ENCODE measurements around the gene WWOX.

DNA sequence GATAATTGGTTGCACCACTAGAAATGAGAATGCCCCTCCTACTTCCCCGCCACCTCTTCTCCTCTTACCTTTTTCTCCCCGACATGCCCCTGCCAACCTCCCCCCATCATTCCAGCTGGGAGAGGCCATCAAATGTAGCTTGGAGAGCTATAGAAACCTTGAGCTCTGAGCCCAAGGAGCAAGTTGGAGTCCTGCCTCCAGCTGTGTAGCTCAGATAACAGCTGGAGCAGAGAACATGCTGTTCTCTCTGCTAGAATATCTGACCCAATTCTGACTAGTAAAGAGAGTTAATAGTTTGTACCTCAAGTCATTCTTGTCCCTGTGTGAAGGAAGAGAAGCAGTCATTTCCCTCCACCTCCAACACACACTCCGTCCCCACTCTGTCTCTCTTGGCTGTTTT, 1010.8 kb downstream of the WWOX start:
- TF ChIP-seq, protein P1, sequence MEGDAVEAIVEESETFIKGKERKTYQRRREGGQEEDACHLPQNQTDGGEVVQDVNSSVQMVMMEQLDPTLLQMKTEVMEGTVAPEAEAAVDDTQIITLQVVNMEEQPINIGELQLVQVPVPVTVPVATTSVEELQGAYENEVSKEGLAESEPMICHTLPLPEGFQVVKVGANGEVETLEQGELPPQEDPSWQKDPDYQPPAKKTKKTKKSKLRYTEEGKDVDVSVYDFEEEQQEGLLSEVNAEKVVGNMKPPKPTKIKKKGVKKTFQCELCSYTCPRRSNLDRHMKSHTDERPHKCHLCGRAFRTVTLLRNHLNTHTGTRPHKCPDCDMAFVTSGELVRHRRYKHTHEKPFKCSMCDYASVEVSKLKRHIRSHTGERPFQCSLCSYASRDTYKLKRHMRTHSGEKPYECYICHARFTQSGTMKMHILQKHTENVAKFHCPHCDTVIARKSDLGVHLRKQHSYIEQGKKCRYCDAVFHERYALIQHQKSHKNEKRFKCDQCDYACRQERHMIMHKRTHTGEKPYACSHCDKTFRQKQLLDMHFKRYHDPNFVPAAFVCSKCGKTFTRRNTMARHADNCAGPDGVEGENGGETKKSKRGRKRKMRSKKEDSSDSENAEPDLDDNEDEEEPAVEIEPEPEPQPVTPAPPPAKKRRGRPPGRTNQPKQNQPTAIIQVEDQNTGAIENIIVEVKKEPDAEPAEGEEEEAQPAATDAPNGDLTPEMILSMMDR (conservative IDR thresholded peaks at IDR 0.05) = no peak
- no peak for TF ChIP-seq EZH2 (IDR thresholded peaks at IDR 0.05; ENCODE audit: low read depth)

Measured in PC-9 (cell line).